Measurements from ENCODE around the gene WNK3.

The WNK3 gene

DNA sequence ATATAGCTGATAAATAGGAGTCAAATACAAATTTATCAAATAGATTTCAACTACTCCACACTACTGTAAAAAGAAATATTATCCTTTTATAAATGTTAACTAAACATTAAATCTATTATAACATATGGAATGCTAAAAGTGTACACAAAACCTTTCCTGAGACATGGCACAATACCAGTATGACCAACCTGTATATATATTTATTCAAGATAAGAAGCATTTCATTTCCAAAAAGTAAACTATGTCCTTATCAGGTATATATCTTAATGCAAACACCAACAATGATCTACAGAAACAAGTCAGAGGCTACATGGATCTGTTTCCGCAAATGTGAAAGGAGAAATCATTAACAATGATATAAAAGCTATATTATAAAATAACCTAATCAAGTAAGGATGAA is 37.8 kb downstream of the WNK3 start:
- H3K4me1 ChIP-seq (ENCODE audit: control insufficient read depth, insufficient read depth, low read length), result no peaks in the 10 kb centered on the region
- no peak overlapping the region for H3K4me3 ChIP-seq (ENCODE audit: low read length)
- DNase-seq (ENCODE audit: low read depth, low spot score), result no peak
- H3K27me3 ChIP-seq (ENCODE audit: control insufficient read depth, insufficient read depth, low read length), result no peaks in the 10 kb centered on the region
- H3K9me3 ChIP-seq (ENCODE audit: control insufficient read depth, insufficient read depth, low read length), result no peaks in the 10 kb centered on the region
- H3K27ac ChIP-seq (ENCODE audit: low read length), result no peak overlapping the region
- no CpG with 5 or more reads among the region's 1 CpG for WGBS (ENCODE audit: insufficient coverage, insufficient read length)
- H3K36me3 ChIP-seq (ENCODE audit: control insufficient read depth, insufficient read depth, low read length), result no peaks in the 10 kb centered on the region

DNA sequence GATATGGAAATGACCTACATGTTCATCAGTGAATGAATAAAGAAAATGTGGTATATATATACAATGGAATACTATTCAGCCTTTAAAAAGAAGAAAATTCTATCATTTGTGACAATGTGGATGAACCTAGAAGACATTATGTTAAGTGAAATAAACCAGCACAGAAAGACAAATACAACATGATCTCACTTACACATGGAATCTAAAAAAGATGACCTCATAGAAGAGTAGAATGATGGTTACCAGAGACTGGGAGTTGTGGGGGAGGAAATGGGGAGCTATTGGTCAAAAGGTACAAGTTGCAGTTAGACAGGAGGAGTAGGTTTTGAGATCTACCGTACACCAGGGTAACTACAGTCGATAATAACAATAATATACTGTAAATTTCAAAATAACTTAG is 51.5 kb downstream of the WNK3 start:
- DNase-seq (ENCODE audit: low read depth, low spot score), result no peak
- no CpG with 5 or more reads among the region's 2 CpGs for WGBS (ENCODE audit: insufficient coverage, insufficient read length)
- Histone ChIP-seq H3K9me3 (ENCODE audit: control insufficient read depth, insufficient read depth, low read length) (no peaks in the 10 kb centered on the region), H3K27ac (ENCODE audit: low read length) (no peak overlapping the region), H3K27me3 (ENCODE audit: control insufficient read depth, insufficient read depth, low read length) (no peaks in the 10 kb centered on the region), H3K4me1 (ENCODE audit: control insufficient read depth, insufficient read depth, low read length) (no peaks in the 10 kb centered on the region), H3K36me3 (ENCODE audit: control insufficient read depth, insufficient read depth, low read length) (no peaks in the 10 kb centered on the region), H3K4me3 (ENCODE audit: low read length) (no peak overlapping the region)

DNA sequence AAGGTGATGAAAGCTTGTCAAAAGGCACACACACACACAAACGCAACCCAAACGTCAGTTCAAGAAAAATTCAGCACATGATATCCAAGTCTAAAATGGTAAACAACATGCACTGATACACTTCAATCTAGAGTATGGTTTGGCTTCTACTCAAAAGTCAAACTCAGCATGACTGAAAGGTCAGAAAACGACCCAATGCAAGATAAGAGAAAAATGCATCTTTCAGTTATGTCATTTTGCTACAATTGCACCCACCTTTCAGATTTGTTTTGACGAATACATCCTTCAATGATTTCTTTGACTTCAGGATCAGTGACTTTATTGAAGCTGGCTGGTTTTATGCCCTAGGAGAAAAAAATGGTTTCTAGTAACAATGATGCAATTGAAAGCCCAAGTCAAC is 56.3 kb downstream of the WNK3 start:
- H3K27me3 ChIP-seq (ENCODE audit: control insufficient read depth, insufficient read depth, low read length), result no peaks in the 10 kb centered on the region
- WGBS (ENCODE audit: insufficient coverage, insufficient read length), result no CpG with 5 or more reads among the region's 4 CpGs
- no peaks in the 10 kb centered on the region for H3K4me1 ChIP-seq (ENCODE audit: control insufficient read depth, insufficient read depth, low read length)
- no peak overlapping the region for H3K27ac ChIP-seq (ENCODE audit: low read length)
- no peak overlapping the region for H3K4me3 ChIP-seq (ENCODE audit: low read length)
- no peaks in the 10 kb centered on the region for H3K9me3 ChIP-seq (ENCODE audit: control insufficient read depth, insufficient read depth, low read length)
- DNase-seq (ENCODE audit: low read depth, low spot score), result no peak
- H3K36me3 ChIP-seq (ENCODE audit: control insufficient read depth, insufficient read depth, low read length), result no peaks in the 10 kb centered on the region

DNA sequence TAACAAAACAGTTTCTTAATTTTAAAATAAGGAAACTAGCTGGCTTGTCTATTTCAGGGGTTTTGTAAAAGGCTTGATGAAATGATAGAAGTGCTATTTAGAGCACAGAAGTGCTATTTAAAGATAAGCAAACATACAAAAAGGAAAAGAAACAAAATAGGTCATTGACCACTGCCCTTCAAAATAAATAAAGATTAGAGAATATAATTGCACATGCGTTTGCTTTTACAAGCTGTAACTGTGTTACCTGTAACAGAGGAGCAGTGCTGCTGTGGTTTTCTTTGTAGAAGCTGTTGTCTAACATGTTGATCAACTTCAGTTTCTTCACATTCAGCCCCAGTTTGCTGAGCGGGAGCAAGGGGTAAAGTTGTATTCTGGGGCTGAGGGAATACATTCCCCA is 63.5 kb downstream of the WNK3 start:
- no peak overlapping the region for H3K4me3 ChIP-seq (ENCODE audit: low read length)
- no peaks in the 10 kb centered on the region for H3K4me1 ChIP-seq (ENCODE audit: control insufficient read depth, insufficient read depth, low read length)
- no peaks in the 10 kb centered on the region for H3K9me3 ChIP-seq (ENCODE audit: control insufficient read depth, insufficient read depth, low read length)
- H3K36me3 ChIP-seq (ENCODE audit: control insufficient read depth, insufficient read depth, low read length), result no peaks in the 10 kb centered on the region; the same call in 1 of the 2 replicates
- no peak overlapping the region for H3K27ac ChIP-seq (ENCODE audit: low read length)
- DNase-seq (ENCODE audit: low read depth, low spot score), result no peak
- WGBS (ENCODE audit: insufficient coverage, insufficient read length), result no CpG with 5 or more reads among the region's 2 CpGs
- no peaks in the 10 kb centered on the region for H3K27me3 ChIP-seq (ENCODE audit: control insufficient read depth, insufficient read depth, low read length)

DNA sequence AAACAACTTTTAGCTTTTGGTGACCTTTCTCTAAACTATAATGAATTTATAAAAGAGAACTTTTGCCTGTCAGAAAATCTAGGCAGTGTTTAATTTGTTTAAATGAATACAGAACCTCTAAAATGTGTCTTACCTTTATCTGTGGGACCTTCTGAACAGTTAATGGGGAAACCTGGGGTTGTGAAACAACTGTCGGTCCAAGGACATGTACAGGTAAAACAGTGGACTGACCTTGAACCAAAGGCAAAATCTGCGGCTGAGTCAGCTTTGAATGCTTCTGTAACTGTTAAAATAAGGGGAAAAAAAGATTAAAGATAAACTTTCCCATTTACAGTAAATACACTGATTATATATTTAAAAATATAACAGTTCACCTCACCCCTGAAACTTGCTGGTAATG is 65.1 kb downstream of the WNK3 start:
- no CpG with 5 or more reads among the region's 2 CpGs for WGBS (ENCODE audit: insufficient coverage, insufficient read length)
- H3K4me1 ChIP-seq (ENCODE audit: control insufficient read depth, insufficient read depth, low read length), result no peaks in the 10 kb centered on the region
- H3K9me3 ChIP-seq (ENCODE audit: control insufficient read depth, insufficient read depth, low read length), result no peaks in the 10 kb centered on the region
- H3K36me3 ChIP-seq (ENCODE audit: control insufficient read depth, insufficient read depth, low read length), result peaks cover 4% of the 10 kb centered on the region; the same call in 1 of the 2 replicates
- no peaks in the 10 kb centered on the region for H3K27me3 ChIP-seq (ENCODE audit: control insufficient read depth, insufficient read depth, low read length)
- DNase-seq (ENCODE audit: low read depth, low spot score), result no peak
- H3K27ac ChIP-seq (ENCODE audit: low read length), result no peak overlapping the region
- no peak overlapping the region for H3K4me3 ChIP-seq (ENCODE audit: low read length)

DNA sequence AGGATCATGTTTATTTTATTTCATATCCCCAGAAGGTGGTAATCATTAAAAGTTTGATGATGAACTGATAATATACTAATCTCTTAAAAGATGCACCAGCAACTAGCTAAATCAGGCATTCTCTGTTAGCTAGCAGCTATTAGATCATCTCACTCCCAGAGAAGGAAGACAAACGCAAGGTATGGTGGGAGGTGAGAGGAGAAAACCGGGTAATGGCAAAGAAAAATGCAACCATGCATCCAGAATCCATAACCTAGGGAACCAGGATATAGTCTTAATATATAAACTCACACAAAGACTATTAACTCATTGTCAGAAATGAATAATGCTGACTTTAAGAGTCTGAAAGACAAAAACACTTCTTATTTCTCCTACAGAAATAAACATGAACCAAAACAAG is 66.1 kb downstream of the WNK3 start:
- Histone ChIP-seq H3K4me1 (ENCODE audit: control insufficient read depth, insufficient read depth, low read length) (no peaks in the 10 kb centered on the region), H3K36me3 (ENCODE audit: control insufficient read depth, insufficient read depth, low read length) (peaks cover 4% of the 10 kb centered on the region; the same call in 1 of the 2 replicates), H3K27me3 (ENCODE audit: control insufficient read depth, insufficient read depth, low read length) (no peaks in the 10 kb centered on the region), H3K9me3 (ENCODE audit: control insufficient read depth, insufficient read depth, low read length) (no peaks in the 10 kb centered on the region), H3K4me3 (ENCODE audit: low read length) (no peak overlapping the region), H3K27ac (ENCODE audit: low read length) (no peak overlapping the region)
- DNase-seq (ENCODE audit: low read depth, low spot score), result no peak
- no CpG with 5 or more reads among the region's 2 CpGs for WGBS (ENCODE audit: insufficient coverage, insufficient read length)

DNA sequence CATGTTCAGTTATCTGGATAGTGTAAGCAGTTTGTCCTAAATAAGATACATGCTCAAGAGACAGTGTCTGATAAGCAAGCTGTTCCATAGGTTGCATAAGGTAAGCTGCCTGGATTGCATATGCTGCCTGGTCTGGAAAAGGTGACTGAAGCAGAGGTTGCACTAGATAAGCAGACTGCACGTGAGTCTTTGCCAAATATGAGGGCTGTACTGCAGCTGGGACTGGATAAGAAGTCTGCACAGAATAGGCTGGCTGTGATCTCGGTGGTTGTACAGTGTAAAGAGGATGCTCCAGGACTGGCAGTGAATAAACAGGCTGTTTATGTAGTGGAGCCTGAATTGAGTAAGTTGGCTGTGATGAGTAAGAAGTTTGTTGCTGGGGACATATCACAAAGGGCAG is 68.9 kb downstream of the WNK3 start:
- no peak overlapping the region for H3K27ac ChIP-seq (ENCODE audit: low read length)
- no peaks in the 10 kb centered on the region for H3K9me3 ChIP-seq (ENCODE audit: control insufficient read depth, insufficient read depth, low read length)
- no peak overlapping the region for H3K4me3 ChIP-seq (ENCODE audit: low read length)
- DNase-seq (ENCODE audit: low read depth, low spot score), result no peak
- WGBS (ENCODE audit: insufficient coverage, insufficient read length), result no CpG with 5 or more reads among the region's 2 CpGs
- H3K36me3 ChIP-seq (ENCODE audit: control insufficient read depth, insufficient read depth, low read length), result peaks cover 4% of the 10 kb centered on the region; the same call in 1 of the 2 replicates
- H3K4me1 ChIP-seq (ENCODE audit: control insufficient read depth, insufficient read depth, low read length), result no peaks in the 10 kb centered on the region
- no peaks in the 10 kb centered on the region for H3K27me3 ChIP-seq (ENCODE audit: control insufficient read depth, insufficient read depth, low read length)

DNA sequence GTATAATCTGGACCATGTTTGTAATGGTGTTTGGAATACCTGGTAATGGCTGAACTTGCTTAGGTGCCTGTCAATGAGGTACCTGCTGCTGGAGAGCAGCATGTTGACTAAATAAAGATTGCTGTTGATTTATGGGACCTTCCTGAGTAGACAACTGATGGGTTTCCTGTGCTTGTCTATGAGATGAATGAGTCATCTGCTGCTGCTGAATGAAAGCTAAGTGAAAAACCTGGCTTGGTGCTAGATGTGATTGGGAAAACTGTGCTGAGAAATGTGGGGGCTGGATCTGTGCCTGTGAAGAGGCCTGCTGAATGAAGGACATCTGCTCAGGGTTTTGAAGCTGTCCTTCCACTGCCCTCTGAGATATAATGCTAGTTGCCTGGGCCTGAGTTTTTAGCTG is 69.6 kb downstream of the WNK3 start:
- Histone ChIP-seq H3K9me3 (ENCODE audit: control insufficient read depth, insufficient read depth, low read length) (no peaks in the 10 kb centered on the region), H3K4me3 (ENCODE audit: low read length) (no peak overlapping the region), H3K36me3 (ENCODE audit: control insufficient read depth, insufficient read depth, low read length) (peaks cover 4% of the 10 kb centered on the region; the same call in 1 of the 2 replicates), H3K4me1 (ENCODE audit: control insufficient read depth, insufficient read depth, low read length) (no peaks in the 10 kb centered on the region), H3K27ac (ENCODE audit: low read length) (no peak overlapping the region), H3K27me3 (ENCODE audit: control insufficient read depth, insufficient read depth, low read length) (no peaks in the 10 kb centered on the region)
- no peak for DNase-seq (ENCODE audit: low read depth, low spot score)

DNA sequence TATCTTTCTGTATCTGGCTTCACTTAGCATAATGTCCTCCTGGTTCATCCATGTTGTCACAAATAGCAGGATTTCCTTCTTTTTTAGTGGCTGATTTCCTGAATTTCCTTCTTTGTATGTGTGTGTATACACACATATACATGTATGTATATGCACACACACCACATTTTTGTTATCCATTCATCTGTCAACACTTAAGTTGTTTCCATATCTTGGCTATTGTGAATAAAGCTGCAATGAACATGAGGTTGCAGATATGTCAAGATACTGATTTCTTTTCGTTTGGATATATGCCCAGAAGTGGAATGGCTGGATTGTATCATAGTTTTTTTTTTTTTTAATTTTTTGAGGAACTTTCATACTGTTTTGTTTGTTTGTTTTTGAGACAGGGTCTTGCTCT is 76.2 kb downstream of the WNK3 start:
- Histone ChIP-seq H3K4me3 (ENCODE audit: low read length) (no peak overlapping the region), H3K27me3 (ENCODE audit: control insufficient read depth, insufficient read depth, low read length) (no peaks in the 10 kb centered on the region), H3K27ac (ENCODE audit: low read length) (no peak overlapping the region), H3K4me1 (ENCODE audit: control insufficient read depth, insufficient read depth, low read length) (no peaks in the 10 kb centered on the region), H3K9me3 (ENCODE audit: control insufficient read depth, insufficient read depth, low read length) (no peaks in the 10 kb centered on the region), H3K36me3 (ENCODE audit: control insufficient read depth, insufficient read depth, low read length) (no peaks in the 10 kb centered on the region)
- no CpG with 5 or more reads among the region's 1 CpG for WGBS (ENCODE audit: insufficient coverage, insufficient read length)
- DNase-seq (ENCODE audit: low read depth, low spot score), result no peak

DNA sequence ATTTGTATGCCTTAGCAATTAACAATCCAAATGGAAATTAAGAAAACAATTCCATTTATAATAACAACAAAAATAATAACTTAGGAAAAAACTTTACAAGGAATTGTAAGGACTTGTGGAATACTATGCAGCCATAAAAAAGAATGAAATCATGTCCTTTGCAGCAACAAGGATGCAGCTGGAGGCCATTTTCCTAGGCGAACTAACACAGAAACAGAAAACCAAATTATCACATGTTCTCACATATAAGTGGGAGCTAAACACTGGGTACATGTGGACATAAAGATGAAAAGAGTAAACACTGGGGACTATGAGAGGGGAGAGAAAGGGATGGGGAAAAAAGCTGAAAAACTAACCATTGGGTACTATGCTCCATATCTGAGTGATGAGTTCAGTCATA is 77.4 kb downstream of the WNK3 start:
- no peak overlapping the region for H3K4me3 ChIP-seq (ENCODE audit: low read length)
- no peak overlapping the region for H3K27ac ChIP-seq (ENCODE audit: low read length)
- WGBS (ENCODE audit: insufficient coverage, insufficient read length), result no CpG with 5 or more reads among the region's 1 CpG
- no peaks in the 10 kb centered on the region for H3K4me1 ChIP-seq (ENCODE audit: control insufficient read depth, insufficient read depth, low read length)
- DNase-seq (ENCODE audit: low read depth, low spot score), result no peak
- H3K36me3 ChIP-seq (ENCODE audit: control insufficient read depth, insufficient read depth, low read length), result no peaks in the 10 kb centered on the region
- no peaks in the 10 kb centered on the region for H3K9me3 ChIP-seq (ENCODE audit: control insufficient read depth, insufficient read depth, low read length)
- no peaks in the 10 kb centered on the region for H3K27me3 ChIP-seq (ENCODE audit: control insufficient read depth, insufficient read depth, low read length)

DNA sequence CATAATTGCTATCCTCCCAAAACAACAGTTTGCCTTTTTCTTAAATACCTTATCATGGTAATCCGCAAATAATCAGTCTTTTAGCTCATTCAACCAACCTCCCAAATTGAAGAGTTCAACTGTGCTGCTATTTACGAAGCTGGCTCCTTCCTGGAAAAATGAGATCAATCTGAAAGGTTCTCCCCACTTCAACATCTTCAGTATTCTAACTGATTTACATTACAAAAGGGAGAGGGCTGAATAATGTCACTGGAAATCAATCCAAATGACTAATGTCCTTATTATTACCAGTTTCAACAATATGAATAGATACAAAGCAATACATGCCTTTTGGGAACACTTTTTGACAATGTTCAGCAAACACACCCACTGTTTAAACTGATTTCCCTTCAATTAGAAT is 86.2 kb downstream of the WNK3 start:
- no CpG with 5 or more reads among the region's 2 CpGs for WGBS (ENCODE audit: insufficient coverage, insufficient read length)
- Histone ChIP-seq H3K36me3 (ENCODE audit: control insufficient read depth, insufficient read depth, low read length) (no peaks in the 10 kb centered on the region), H3K4me3 (ENCODE audit: low read length) (no peak overlapping the region), H3K4me1 (ENCODE audit: control insufficient read depth, insufficient read depth, low read length) (no peaks in the 10 kb centered on the region), H3K27me3 (ENCODE audit: control insufficient read depth, insufficient read depth, low read length) (no peaks in the 10 kb centered on the region), H3K9me3 (ENCODE audit: control insufficient read depth, insufficient read depth, low read length) (no peaks in the 10 kb centered on the region), H3K27ac (ENCODE audit: low read length) (no peak overlapping the region)
- no peak for DNase-seq (ENCODE audit: low read depth, low spot score)
